ENCODE results near the gene USP10.

- TF ChIP-seq CTCF (conservative IDR thresholded peaks at IDR 0.05) (no peak), ZFX (IDR thresholded peaks at IDR 0.05) (no peak)
Observed at GRCh38 chr16:84689111-84689510, 10.7 kb upstream of the USP10 start.

Measured in C4-2B (cell line).